Measurements from ENCODE around the gene MAP1LC3A.
A peak's percentile ranks its signal among the peaks of the same experiment; 100 is the strongest.

The MAP1LC3A gene

GRCh38 chr20:34536798-34537394 lies 21.6 kb upstream of the MAP1LC3A start:
- H3K4me3 ChIP-seq (ENCODE audit: low read length): no peak overlapping the region
- peak; percentile 39 for DNase-seq (ENCODE audit: low read depth)
- TF ChIP-seq CTCF (conservative IDR thresholded peaks at IDR 0.05; ENCODE audit: low read length): peak; percentile 47

- no peak for DNase-seq (ENCODE audit: low read depth)
Observed at GRCh38 chr20:34537651-34538050, 20.9 kb upstream of the MAP1LC3A start.

GRCh38 chr20:34538671-34539123 lies 19.8 kb upstream of the MAP1LC3A start:
- peak; percentile 82 for DNase-seq (ENCODE audit: low read depth)
- TF ChIP-seq CTCF (conservative IDR thresholded peaks at IDR 0.05; ENCODE audit: low read length): peak; percentile 87
- H3K4me3 ChIP-seq (ENCODE audit: low read length): no peak overlapping the region

More at GRCh38 chr20:34537651-34538050, 20.9 kb upstream of the MAP1LC3A start:
- no peak overlapping the region for H3K4me3 ChIP-seq (ENCODE audit: low read length)
- TF ChIP-seq CTCF (conservative IDR thresholded peaks at IDR 0.05; ENCODE audit: low read length): no peak

GRCh38 chr20:34539756-34540155 lies 18.8 kb upstream of the MAP1LC3A start:
- TF ChIP-seq CTCF (conservative IDR thresholded peaks at IDR 0.05; ENCODE audit: low read length): no peak
- no peak for DNase-seq (ENCODE audit: low read depth)
- no peak overlapping the region for H3K4me3 ChIP-seq (ENCODE audit: low read length)

GRCh38 chr20:34540596-34541263 lies 17.8 kb upstream of the MAP1LC3A start:
- no peak for TF ChIP-seq CTCF (conservative IDR thresholded peaks at IDR 0.05; ENCODE audit: low read length)
- H3K4me3 ChIP-seq (ENCODE audit: low read length): no peak overlapping the region
- no peak for DNase-seq (ENCODE audit: low read depth)

GRCh38 chr20:34541264-34541901 lies 17.1 kb upstream of the MAP1LC3A start:
- no peak for TF ChIP-seq CTCF (conservative IDR thresholded peaks at IDR 0.05; ENCODE audit: low read length)
- no peak for DNase-seq (ENCODE audit: low read depth)
- no peak overlapping the region for H3K4me3 ChIP-seq (ENCODE audit: low read length)
